ENCODE measurements around the gene WNT2B. TPM values are rescaled to one million over a fixed set of nuclear protein-coding genes. Genes with fewer than 3 reads are reported as not detected.

WNT2B gene
- total and polyA plus RNA-seq, 9 of the 15 experiments (the other 6 are each of a cell fraction or from before 2014, with no cell fraction given): 0.02 to 0.06 (median 0.04) TPM; not detected in 3

- TF ChIP-seq CREB3 (tag; conservative IDR thresholded peaks at IDR 0.05; ENCODE audit: low read depth) (no peak), EGR1 (conservative IDR thresholded peaks at IDR 0.05) (no peak), SRSF7 (optimal IDR thresholded peaks at IDR 0.05; ENCODE audit: low read depth, low read length) (no peak), NFE2 (IDR thresholded peaks at IDR 0.05; ENCODE audit: low read depth) (peak; percentile 90), NONO (IDR thresholded peaks at IDR 0.05; ENCODE audit: low read depth in 2 of 2, low read length in 1 of 2) (no peak), ZNF280B (CRISPR knock-in tag; IDR thresholded peaks at IDR 0.05) (no peak), MAFG (tag; conservative IDR thresholded peaks at IDR 0.05) (peak; percentile 97), ZNF766 (CRISPR knock-in tag; conservative IDR thresholded peaks at IDR 0.05) (no peak), ESRRB (CRISPR knock-in tag; IDR thresholded peaks at IDR 0.05; ENCODE audit: borderline replicate concordance) (no peak), HNRNPL (IDR thresholded peaks at IDR 0.05; ENCODE audit: low read depth, low read length) (no peak), ZNF175 (CRISPR knock-in tag; IDR thresholded peaks at IDR 0.05; ENCODE audit: low read depth) (no peak), CEBPB (tag; IDR thresholded peaks at IDR 0.05) (no peak), C11orf30 (IDR thresholded peaks at IDR 0.05; ENCODE audit: low read depth) (peak; percentile 97), SREBF1 (IDR thresholded peaks at IDR 0.05; ENCODE audit: borderline replicate concordance, low read depth, low read length) (no peak), NCOR1 (IDR thresholded peaks at IDR 0.05) (no peak), WHSC1 (IDR thresholded peaks at IDR 0.05; ENCODE audit: low read length) (no peak), HDGF (IDR thresholded peaks at IDR 0.05) (no peak), TAF7 (tag; IDR thresholded peaks at IDR 0.05) (no peak), ZNF445 (CRISPR knock-in tag; IDR thresholded peaks at IDR 0.05; ENCODE audit: low read depth) (0 out of 2 replicates have a peak, but pooled peaks have one; percentile 28), CREB5 (CRISPR knock-in tag; IDR thresholded peaks at IDR 0.05) (no peak), NRF1 (conservative IDR thresholded peaks at IDR 0.05 in 1 of 2, IDR thresholded peaks at IDR 0.05 in 1 of 2) (no peak), ZNF449 (CRISPR knock-in tag; IDR thresholded peaks at IDR 0.05) (0 out of 2 replicates have a peak, but pooled peaks have one; percentile 34), UBTF (IDR thresholded peaks at IDR 0.05; ENCODE audit: borderline replicate concordance in 1 of 2, low read depth in 2 of 2, low read length in 2 of 2) (no peak)
These were observed 48.6 kb downstream of the WNT2B start (continued) for GRCh38 chr1:112557385-112557784.

All from K562 (cell line).